ENCODE results near the gene CCER1.
"Not testable (repeated sequence)": the region's sequence is repeated elsewhere in the genome, so short reads cannot be mapped to it uniquely, and the experiment has no call there.

Gene CCER1, protein sequence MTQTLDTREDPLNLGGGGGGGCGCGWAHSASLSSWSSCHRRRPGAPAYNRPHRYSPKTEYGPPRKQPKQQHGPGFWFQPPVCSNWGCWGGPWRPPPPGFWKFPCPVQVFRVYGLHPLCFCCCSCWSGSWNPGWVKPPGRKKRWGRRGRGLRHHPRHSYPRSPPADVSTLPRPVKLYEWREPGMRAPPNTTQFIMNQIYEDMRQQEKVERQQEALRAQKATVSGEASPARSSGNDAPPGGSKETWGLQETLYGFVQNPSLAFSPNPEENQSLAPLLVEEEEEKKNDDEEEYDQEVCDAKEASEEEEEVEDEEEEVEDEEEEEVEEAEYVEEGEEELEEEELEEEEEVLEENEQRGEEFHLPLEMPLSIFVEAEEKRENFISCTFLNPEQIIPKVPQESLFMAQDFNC

DNA sequence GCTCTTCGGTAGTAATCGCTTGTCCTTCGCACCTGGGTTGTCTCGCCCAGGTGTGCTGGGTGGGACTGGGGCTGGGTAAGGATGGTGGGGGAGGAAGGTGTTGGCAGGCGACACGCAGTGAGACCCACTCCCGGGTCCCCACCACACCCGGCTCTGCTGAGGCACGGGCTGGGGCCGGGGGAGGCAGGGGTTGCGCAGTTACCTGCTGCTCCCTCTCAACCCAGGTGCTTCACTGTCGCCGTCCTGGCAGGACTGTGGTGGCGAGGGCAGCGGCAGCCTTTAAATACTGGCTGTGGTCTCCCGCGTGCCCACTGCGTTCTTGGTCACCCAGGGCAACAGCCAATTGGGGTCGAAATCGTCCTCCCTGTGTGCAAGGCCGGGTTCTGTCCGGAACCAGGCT lies at the start of gene CCER1:
TSS of gene CCER1 (minus strand) at position 256 of the 400 bp plus-strand sequence. CDS start 434 bp downstream, outside the sequence.
- DNase-seq = no peak

DNA sequence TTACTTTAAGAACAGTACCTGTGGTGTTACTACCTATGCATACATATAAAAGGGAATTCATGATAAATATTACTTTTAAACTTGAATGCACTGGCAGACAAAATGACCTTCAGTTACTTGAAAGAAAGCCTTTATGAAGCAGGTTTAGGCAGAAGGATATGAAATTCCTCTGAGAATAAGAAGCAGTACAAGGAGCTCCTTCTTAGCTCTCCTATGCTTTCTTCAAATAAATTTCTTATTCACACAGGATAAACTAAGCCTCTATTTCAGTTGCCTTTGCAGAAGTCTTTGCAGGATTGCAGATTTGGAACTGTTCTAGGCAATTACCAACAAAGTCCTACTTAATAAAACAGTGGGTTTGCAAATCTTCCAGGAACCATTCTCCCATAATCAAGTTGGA lies 48.8 kb upstream of the CCER1 start:
- no peak for DNase-seq

DNA sequence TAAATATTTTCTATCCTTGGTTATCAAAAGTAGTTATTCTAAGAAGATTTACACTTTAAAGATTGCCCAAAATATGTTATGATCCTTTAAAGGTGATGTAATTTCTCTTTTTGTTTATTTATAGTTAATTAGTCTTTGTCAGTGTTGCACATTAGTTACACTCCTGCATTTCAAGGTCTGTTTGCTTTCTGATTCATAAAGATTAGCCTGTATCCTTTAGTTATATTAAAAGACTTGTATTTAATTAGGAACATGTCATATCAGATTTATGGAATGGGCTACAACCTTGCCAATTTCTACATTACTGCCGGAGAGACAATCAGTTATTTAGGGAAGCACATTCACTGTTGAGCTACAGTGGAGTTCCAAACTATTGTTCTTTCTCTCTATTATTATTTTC lies 46.3 kb upstream of the CCER1 start:
- no peak for DNase-seq

DNA sequence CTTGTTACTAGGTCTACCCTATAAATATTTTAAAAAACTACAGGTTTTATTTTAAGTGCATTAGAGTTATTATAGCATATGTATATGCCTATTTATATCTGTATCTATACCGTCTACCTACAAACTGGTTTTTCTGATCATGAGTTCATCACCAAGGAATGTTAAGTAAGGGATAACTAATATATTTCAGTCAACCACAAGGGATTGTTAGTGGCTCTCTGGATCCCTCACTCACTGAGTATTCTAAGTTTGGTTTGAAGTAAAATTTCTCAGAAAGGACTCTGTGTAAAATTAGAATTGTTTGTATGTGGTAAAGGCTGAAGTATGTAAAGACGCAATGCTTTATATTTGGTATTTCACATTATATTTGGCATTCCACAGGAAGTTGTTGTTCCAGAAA lies 45.0 kb upstream of the CCER1 start:
- no peak for DNase-seq

DNA sequence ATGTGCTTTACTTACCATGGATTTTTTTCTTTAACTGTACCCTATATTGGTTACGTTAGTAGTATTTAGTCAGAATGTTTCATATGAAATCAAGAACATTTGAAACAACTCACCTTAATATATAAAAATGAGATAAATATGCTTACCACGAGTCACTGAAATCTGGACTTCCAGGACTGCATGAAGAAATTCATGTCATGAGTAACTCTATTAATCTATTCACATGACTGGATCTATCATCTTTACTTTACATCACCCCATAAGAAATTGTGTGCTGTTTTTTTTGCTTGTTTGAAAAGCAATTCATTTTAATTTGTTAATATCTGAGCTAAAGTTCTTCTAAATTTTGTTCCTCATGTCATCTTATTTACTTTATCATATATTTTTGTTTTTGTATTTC lies 44.6 kb upstream of the CCER1 start:
- DNase-seq = no peak

DNA sequence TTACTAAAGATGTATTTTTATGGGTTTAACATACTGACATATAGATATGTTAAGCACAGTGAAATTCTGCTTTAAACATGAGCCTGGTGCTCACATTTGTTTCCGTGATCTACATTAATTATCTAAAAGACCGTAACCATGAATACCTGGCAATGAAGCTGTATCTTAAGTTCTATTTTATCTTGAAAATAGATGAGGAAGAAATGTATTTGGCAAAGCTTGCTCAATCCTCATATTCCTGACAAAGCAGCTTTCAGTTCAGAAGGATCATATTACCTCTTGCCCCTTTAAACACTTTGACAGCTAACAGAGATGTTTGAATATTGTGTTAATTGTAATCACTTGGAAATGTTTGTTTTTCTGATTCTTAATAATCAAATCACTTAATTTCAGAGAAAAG lies 40.0 kb upstream of the CCER1 start:
- DNase-seq = no peak

DNA sequence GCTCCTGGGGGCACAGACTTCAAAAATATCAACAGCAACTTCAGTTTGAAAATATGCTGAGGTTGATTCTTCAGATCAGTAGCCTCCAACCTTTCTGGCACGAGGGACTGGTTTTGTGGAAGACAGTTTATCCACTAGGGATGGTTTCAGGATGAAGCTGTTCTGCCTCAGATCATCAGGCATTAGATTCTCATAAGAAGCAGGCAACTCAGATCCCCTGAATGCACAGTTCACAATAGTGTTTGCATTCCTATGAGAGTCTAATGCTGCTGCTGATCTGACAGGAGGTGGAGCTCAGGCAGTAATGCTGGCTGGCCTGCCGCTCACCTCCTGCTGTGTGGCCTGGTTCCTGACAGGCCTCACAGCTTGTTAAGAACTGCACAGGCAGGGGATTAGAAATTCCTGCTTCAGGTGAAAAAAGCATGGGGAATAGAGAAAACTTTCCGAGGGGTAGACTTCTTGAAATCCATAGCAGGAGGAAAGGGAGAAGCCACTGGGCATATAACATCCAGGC lies 37.0 kb upstream of the CCER1 start:
- DNase-seq = no peak

DNA sequence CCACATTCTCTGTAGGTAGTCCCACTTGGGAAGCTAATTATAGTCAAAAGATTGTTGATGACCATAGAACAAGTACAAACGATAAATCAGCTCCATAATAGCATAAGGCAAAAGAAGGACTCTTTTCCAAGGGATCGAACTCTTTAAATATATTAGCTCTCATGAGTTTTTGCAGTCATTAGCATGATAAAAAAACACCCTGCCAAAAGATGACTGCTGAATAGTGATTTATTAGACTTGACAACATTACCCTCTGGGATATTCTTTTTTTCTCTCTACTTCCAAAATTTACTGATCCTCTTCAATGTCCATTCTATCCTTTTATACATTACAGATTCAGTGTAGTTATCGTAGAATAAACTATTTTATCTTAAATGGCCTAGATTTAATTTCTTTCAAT lies 35.6 kb upstream of the CCER1 start:
- DNase-seq = no peak

DNA sequence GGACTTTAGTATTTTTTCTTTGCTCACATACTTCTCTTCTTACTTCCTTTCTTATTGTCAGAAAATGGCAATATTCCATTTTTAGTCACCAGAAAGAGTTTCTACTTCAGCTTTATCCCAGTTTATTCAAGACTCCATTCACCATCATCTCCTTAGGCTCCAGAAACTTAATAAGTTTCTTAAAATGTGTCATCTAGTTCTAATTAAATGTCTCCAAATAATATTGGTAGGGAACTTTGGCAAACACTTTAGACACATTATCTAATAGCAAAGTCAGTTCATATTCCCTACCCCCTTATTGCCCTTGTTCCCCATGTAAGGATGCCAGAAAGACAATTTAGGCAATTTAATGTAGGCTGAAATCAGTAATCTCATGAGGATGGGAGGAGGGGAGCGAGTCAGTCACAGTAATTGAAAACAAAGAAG lies 34.7 kb upstream of the CCER1 start:
- DNase-seq = no peak

DNA sequence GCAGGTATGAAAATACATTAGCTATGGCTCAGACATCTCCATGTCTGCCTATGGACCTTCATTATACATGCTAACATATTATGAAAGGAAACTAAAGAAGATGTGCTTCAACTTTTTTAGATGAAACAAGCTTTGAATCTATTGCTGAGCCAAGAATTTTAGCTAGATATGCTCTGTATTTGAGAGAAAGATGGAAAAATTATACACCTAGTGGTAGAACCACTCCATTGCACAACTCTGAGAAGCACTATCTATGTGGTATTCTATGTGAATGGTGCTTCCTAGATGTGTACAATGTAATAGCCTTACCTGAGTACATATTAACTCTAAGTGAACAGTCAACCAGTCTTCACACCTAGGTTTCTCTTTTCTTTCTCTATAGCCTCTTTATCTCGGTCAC lies 32.5 kb upstream of the CCER1 start:
- DNase-seq = no peak

DNA sequence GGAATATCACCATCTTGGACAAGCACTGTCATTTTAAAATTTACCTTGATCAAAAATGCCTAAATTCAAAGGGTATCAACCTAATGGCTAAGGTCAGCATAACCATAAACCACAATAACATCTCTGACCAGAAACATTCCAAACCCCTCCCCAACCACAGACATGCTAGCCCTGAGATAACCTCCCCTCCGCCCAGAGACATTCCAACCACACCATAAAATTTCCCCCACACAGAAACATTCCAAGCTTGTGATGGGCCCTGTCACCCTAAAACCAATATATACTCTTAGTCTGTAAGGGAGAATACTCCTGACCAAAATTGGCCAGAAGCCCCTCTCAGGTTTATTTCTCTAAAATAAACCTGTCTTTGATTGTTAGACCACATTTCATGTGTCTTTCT lies 32.1 kb upstream of the CCER1 start:
- no peak for DNase-seq

DNA sequence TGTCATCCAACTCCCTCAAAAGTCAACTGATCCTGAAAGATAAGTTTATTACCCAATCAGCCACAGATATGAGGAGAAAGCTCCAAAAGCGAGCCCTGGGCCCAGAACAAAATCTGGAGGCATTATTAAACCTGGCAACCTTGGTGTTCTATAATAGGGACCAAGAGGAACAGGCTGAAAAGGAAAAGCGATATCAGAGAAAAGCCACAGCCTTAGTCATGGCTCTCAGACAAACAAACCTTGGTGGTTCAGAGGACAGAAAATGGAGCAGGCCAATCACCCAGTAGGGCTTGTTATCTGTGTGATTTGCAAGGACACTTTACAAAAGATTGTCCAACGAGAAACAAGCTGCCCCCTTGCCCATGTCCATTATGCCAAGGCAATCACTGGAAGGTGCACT lies 30.4 kb upstream of the CCER1 start:
- DNase-seq = not testable (repeated sequence)

DNA sequence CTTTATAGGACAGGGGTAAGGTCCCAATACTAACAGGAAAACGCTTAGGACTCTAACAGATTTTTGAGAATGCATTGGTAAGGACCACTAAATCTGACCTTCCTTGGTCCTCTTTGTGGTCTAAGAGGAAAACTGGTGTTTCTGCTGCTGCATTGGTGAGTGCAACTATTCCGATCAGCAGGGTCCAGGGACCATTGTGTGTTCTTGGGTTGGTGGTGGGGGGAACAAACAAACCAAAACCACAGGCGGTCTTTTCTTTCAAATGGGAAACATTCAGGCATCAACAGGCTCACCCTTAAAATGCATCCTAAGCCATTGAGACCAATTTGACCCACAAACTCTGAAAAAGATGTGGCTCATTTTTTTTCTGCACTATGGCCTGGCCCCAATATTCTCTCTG lies 29.1 kb upstream of the CCER1 start:
- no peak for DNase-seq

DNA sequence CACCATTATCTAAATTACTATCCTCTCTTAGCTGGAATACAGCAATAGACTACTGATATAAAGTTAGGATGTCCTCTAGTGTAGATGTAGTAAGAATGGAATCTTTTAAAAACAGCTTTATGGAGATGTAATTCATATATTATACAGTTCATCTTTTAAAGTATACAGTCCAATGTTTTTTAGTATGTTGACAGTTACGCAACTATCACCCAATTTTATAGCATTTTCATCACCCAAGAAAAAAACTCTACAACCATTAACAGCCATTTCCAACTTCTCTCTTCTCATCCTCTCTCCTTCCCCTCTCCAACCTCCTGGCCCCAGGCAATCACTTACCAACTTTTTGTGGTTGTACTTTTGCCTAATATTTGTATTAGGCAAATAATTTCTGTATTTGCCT lies 27.2 kb upstream of the CCER1 start:
- no peak for DNase-seq

DNA sequence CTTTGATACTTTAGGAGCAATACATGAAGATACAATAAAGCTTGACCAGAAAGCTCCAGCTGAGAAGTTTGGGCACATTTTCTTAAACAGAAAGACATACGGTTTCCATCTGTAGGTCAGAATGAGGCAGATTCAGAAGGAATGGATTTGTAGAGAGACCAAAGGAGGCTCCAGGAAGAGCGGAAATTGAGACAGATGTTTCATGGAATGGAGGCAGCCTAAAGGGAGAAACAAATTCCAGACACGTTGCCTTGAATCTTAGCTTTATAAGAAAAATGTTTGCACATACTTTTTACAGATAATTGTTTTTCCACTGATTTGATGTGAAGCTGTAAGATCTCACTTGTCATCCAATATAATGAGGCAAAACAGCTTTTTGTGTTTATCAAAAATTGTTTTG lies 25.0 kb upstream of the CCER1 start:
- no peak for DNase-seq

DNA sequence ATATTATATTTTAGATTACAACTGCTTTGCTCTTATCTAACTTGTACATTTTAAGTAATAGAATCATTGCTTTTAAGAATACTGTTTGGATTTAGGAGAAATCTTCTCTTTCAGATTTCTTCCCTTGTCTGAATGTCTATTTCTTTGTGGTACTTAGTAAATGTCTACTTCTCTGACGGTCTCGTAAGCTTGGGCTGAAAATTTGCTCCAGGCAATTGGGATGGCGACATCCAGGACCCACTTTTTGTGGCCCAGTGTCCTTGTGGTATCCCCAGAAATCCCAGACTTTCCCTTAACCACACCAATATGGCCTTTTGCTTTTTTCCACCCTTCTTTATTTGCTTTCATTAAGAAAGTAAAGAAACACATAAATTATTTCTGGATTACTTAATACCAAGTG lies 24.0 kb upstream of the CCER1 start:
- DNase-seq = no peak

DNA sequence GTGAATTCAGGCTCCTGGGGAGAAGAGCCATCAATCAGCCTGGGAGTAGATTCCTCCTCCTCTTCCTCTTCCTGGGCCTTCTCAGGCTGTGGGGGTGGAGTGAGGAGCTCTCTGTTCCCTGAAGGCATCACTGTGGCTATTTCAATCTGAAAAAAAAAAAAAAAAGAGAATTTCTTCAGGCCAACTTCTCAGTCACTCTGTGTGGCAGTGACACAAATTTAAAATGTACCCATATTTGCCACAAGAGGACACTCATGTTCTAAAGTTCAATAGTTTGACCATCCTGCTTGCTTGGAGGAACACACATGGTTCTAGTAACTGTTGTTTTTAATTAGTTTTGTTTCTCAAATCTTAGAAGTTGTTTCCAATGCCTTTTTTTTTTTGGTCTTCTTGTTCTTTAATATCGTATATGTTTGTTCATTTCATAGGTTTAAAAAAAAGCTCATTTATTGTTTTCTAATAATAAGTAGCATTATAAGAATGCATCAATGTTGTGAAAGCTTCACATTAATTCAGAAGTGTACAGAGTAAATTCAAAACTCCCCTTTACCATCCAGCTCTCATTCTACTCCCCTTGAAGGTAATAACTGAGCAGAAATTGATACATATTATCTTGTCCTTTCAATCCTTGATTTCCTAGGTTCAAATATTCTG lies 23.3 kb upstream of the CCER1 start:
- DNase-seq = no peak

DNA sequence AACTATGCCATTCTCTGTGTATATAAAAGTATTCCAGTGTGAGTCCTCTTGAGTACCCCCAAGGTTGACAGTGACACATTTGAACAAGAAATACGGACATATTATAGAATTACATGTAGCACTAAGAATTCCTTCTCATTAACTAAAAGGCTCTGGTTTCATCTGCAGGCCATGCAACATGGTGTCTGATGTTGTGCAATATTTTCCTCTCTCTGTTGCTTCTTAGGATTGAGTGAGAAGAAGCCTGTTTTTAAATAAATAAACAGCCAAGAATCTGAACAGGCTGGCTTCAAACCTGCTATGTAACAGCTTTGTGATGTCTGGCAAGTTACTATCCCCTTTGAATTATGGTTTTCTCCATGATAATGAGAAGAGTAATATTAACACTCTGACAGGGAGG lies 22.2 kb upstream of the CCER1 start:
- no peak for DNase-seq

DNA sequence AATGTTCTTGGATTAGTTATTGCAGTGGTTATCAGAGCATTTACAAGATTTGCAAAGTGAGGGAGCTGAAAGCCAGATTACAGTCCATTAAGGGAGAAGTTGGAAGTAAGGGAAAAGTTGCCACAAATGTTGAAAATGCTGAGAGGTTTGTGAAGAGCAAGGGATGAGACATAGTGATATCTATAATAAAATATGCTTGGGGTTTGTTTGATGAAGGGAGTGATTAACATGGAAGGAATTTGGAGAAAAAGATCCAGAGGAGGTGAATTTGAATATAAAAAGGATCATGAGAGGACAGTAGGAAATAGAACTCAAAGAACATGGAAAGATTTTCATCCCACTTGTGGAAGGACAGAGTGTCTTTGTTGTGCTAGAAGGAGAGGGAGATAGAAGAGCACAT lies 19.3 kb upstream of the CCER1 start:
- DNase-seq = no peak

DNA sequence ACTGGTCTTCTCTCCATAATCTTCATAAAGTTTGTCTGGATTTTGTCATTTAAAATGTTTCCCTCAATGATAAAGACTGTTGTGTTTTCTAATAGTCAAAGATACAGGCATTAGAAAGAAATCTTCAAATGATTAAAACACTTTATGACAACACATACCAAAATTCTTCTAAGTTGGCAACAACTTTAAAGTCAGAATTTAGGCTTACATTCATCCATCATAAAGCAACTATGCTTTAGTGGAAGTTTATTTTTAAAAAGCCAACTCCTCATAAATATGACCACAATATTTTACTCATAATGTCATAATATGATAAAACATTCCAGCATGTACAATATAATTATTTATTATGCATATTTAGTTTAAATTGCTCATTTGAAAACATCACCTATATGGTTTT lies 17.2 kb upstream of the CCER1 start:
- no peak for DNase-seq

DNA sequence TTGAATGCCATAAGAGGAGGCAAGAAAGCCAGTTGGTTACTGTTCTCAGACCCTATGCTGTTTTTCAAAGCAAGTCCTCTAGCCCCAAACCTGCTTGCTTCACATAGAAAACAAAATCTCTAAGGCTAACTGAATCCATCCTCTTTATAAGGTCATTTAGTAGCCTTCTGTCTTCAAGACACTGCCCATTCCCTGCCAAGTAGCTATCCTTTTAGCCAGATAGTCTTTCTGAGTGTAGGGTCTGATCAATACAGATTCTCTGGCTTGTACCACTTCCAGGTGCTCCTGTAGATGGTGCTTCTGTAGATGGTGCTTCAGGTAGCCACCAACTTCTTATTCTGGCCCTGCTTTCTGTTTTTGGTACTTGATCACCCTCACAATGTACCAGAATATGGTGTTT lies 15.9 kb upstream of the CCER1 start:
- DNase-seq = no peak

DNA sequence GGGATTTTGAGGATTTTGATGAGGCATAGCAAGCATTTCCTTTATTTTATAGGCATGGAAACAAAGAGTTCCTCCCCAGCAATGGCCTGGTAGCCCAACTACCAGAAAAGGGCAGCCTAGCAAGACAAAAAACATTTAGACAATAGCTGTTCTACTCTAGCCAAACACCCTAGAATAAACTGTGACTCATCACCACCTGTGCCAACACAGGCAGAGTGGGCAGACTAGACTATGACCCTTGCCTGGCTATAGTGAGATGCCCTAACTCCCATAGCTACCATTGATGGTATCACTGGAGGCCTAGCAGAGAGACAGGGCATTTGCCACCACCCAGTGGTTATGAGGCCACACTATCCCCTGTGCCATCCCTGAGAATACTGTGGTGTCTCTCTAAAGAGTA lies 15.5 kb upstream of the CCER1 start:
- DNase-seq = no peak

DNA sequence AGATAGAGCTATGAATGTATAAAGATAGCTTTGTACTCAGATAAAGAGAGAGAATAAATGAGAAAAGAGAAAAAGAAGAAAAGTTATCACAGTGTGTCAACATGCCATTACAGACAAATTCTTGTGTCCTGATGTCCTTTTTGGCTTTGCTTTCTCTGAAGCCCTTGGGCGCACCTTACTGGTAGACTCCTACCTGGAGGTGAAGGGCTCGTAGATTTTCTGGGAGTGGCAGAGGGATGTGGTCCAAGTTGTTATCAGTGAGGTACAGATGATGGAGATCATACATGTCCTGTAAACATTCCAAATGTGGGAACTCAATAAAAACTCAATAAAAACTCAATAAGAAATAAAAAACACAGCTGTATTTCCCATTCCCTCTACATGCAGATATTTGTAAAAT lies 14.9 kb upstream of the CCER1 start:
- no peak for DNase-seq

DNA sequence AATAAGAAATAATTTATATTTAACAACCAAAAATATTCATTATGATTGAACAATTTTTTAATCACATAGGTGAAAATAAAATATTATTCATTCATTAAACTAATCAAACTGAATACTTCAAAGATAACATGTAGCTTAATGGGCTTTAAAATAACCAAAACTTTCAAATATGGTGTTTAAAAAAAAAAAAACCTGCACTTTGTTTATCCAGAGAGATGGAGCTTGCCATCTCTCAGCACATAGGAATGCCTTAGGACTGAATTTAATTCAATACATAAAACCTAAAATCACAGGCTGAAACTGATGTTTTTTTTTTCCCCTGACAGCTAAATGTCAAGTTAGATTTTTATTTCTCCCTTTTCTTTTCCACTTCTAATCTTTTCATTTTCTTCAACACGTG lies 14.4 kb upstream of the CCER1 start:
- DNase-seq = no peak

DNA sequence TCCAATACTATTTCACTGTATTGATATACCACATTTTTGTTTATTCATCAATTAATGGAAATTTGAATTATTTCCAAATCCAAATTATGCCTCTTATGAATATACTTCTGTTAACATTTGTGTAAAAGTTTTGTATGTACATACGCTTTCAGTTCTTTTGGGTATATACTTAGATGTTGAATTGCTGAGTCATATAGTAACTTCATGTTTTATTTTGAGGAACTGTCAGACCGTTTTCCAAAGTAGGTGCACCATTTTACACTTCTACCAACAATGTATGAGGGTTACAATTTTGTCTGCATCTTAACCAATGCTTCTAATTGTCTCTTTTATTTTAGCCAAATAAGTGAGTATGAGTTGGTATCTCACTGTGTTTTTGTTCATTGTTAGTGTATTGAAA lies 10.2 kb upstream of the CCER1 start:
- no peak for DNase-seq
